DND-41 (cell line): ENCODE results near the gene CARM1.
A peak's percentile ranks its signal among the peaks of the same experiment; 100 is the strongest.

ENCODE experiments used
- ATAC-seq: fragments of 200-7000 bp; cut with Tn5 transposase; 3 replicates; pipeline ENCODE4 v1.9.1; 2021; ENCODE audit warnings: low read depth; ENCODE audit not compliant: insufficient read depth
- DNase-seq: peaks from one replicate; pipeline ENCODE4 v3.0.0-alpha.2; 2020
- H2AFZ ChIP-seq: 2 replicates; pipeline ENCODE4 v1.6.0; 2012; ENCODE audit warnings: low read depth, low read length
- H3K27ac ChIP-seq: 2 replicates; pipeline ENCODE4 v1.5.1; 2012; ENCODE audit warnings: low read length, inconsistent platforms
- H3K27me3 ChIP-seq: fragments of 200-600 bp; sonication (generic); 2 replicates; pipeline ENCODE4 v1.6.0; 2012; ENCODE audit warnings: low read length, mild to moderate bottlenecking, inconsistent platforms; ENCODE audit not compliant: insufficient read depth, poor library complexity
- H3K36me3 ChIP-seq: 2 replicates; pipeline ENCODE4 v1.5.1; 2012; ENCODE audit warnings: low read length, inconsistent platforms; ENCODE audit not compliant: insufficient read depth
- H3K4me1 ChIP-seq: 2 replicates; pipeline ENCODE4 v1.5.1; 2012; ENCODE audit warnings: mild to moderate bottlenecking, low read length; ENCODE audit not compliant: insufficient read depth
- H3K4me2 ChIP-seq: 2 replicates; pipeline ENCODE4 v1.6.0; 2012; ENCODE audit warnings: mild to moderate bottlenecking, moderate library complexity, low read length, inconsistent platforms; ENCODE audit not compliant: insufficient read depth
- H3K4me3 ChIP-seq, 2 experiments: fragments of 200-600 bp in 1 of 2; shearing (Covaris generic) in 1 of 2; 2 replicates each; pipeline ENCODE4 v1.5.1; 2012 to 2016; ENCODE audit warnings: inconsistent platforms in 2 of 2, low read length in 2 of 2, mild to moderate bottlenecking in 2 of 2, low read depth in 1 of 2, moderate library complexity in 1 of 2
- H3K79me2 ChIP-seq: 2 replicates; pipeline ENCODE4 v1.6.0; 2012; ENCODE audit warnings: low read length, inconsistent platforms; ENCODE audit not compliant: insufficient read depth
- H3K9ac ChIP-seq: 2 replicates; pipeline ENCODE4 v1.6.0; 2012; ENCODE audit warnings: low read depth, mild to moderate bottlenecking, inconsistent platforms, low read length, moderate library complexity
- H3K9me3 ChIP-seq: 2 replicates; pipeline ENCODE4 v1.5.1; 2012; ENCODE audit warnings: low read length, moderate library complexity, mild to moderate bottlenecking, inconsistent platforms; ENCODE audit not compliant: insufficient read depth, severe bottlenecking
- H4K20me1 ChIP-seq: 2 replicates; pipeline ENCODE4 v1.6.0; 2012; ENCODE audit warnings: low read length; ENCODE audit not compliant: insufficient read depth
- EZH2 ChIP-seq: IDR thresholded peaks from 3 replicates; pipeline ENCODE4 v1.6.1; 2012; ENCODE audit warnings: borderline replicate concordance, low read depth, mild to moderate bottlenecking, moderate library complexity, low read length, inconsistent platforms; ENCODE audit not compliant: severe bottlenecking
- TF ChIP-seq, protein P1 (sequence below): IDR thresholded peaks from 2 replicates; pipeline ENCODE4 v1.5.1; 2012; ENCODE audit warnings: borderline replicate concordance, low read length, moderate library complexity, mild to moderate bottlenecking; ENCODE audit not compliant: poor library complexity, severe bottlenecking; ENCODE audit errors: extremely low read depth

Gene CARM1

GRCh38 chr19:10963865-10964264 lies 92.5 kb downstream of the CARM1 start:
- Histone ChIP-seq H4K20me1 (peaks cover 56% of the 10 kb centered on the region), H3K36me3 (peaks cover 7% of the 10 kb centered on the region; the same call in 1 of the 2 replicates), H3K79me2 (peaks cover 88% of the 10 kb centered on the region), H3K9ac (no peak overlapping the region), H3K4me1 (peaks cover 57% of the 10 kb centered on the region), H3K4me2 (peak overlapping the region; percentile 90; the same call in 1 of the 2 replicates), H3K9me3 (no peaks in the 10 kb centered on the region), H2AFZ (no peak overlapping the region), H3K27ac (no peak overlapping the region; the same call in 1 of the 2 replicates), H3K27me3 (no peaks in the 10 kb centered on the region), H3K4me3 (0 out of 4 replicates have a peak overlapping the region, but pooled peaks of 1 of the 2 experiments have one; percentile 29)
- ATAC-seq (no peak), DNase-seq (no peak)
- TF ChIP-seq, protein P1, sequence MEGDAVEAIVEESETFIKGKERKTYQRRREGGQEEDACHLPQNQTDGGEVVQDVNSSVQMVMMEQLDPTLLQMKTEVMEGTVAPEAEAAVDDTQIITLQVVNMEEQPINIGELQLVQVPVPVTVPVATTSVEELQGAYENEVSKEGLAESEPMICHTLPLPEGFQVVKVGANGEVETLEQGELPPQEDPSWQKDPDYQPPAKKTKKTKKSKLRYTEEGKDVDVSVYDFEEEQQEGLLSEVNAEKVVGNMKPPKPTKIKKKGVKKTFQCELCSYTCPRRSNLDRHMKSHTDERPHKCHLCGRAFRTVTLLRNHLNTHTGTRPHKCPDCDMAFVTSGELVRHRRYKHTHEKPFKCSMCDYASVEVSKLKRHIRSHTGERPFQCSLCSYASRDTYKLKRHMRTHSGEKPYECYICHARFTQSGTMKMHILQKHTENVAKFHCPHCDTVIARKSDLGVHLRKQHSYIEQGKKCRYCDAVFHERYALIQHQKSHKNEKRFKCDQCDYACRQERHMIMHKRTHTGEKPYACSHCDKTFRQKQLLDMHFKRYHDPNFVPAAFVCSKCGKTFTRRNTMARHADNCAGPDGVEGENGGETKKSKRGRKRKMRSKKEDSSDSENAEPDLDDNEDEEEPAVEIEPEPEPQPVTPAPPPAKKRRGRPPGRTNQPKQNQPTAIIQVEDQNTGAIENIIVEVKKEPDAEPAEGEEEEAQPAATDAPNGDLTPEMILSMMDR: no peak
- TF ChIP-seq EZH2: no peak

DNA sequence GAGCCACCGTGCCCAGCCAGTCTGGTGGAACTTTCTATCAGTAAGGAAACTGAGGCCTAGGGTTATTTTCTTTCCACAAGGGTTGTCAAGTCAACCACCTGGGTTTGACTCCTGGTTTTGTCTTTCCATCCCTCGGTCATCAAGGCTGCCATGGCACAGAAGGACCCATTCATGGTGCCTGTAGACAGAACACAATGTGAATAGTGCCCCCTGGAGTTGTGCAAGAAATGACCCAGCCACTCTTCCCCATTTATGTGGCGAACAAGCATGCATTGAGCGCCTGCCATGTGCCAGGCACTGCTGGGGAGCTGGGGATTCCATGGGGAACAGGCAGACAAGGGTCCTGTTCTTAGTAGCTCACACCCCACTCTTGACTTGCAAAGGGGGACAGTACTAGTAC lies 93.5 kb downstream of the CARM1 start:
- no peak overlapping the region for H3K9ac ChIP-seq
- TF ChIP-seq, protein P1: peak; percentile 29
- TF ChIP-seq EZH2: no peak
- H3K4me2 ChIP-seq: peak overlapping the region; percentile 35; the same call in 1 of the 2 replicates
- H3K79me2 ChIP-seq: peaks cover 94% of the 10 kb centered on the region
- H3K4me3 ChIP-seq: no peak overlapping the region
- H4K20me1 ChIP-seq: peaks cover 63% of the 10 kb centered on the region
- peaks cover 7% of the 10 kb centered on the region; the same call in 1 of the 2 replicates for H3K36me3 ChIP-seq
- ATAC-seq (no peak), DNase-seq (no peak)
- no peak overlapping the region for H2AFZ ChIP-seq
- no peaks in the 10 kb centered on the region for H3K27me3 ChIP-seq
- H3K4me1 ChIP-seq: peaks cover 49% of the 10 kb centered on the region
- no peaks in the 10 kb centered on the region for H3K9me3 ChIP-seq
- peak overlapping the region; percentile 4; the same call in 1 of the 2 replicates for H3K27ac ChIP-seq

- DNase-seq: no peak
- Histone ChIP-seq H3K9me3 (no peaks in the 10 kb centered on the region), H4K20me1 (peaks cover 68% of the 10 kb centered on the region), H3K9ac (no peak overlapping the region), H3K4me1 (peaks cover 47% of the 10 kb centered on the region), H3K79me2 (peaks cover 94% of the 10 kb centered on the region), H2AFZ (no peak overlapping the region), H3K27ac (no peak overlapping the region), H3K27me3 (no peaks in the 10 kb centered on the region), H3K4me3 (no peak overlapping the region), H3K36me3 (peaks cover 7% of the 10 kb centered on the region; the same call in 1 of the 2 replicates), H3K4me2 (peak overlapping the region; percentile 35; the same call in 1 of the 2 replicates)
- no peak for ATAC-seq
- TF ChIP-seq, protein P1: no peak
- no peak for TF ChIP-seq EZH2
Observed at GRCh38 chr19:10965398-10965797, 94.0 kb downstream of the CARM1 start.
